GM23248 (cell line): ENCODE data around the gene C9orf153. TPM values are rescaled to one million over a fixed set of nuclear protein-coding genes. Genes with fewer than 3 reads are reported as not detected.

Source experiments
- DNase-seq: peaks from one replicate; pipeline ENCODE4 v3.0.0-alpha.2; 2015
- H2AFZ ChIP-seq: fragments of 200-600 bp; sonication (generic); 2 replicates; pipeline ENCODE4 v1.6.1; 2016; ENCODE audit warnings: antibody characterized with exemption
- H3F3A ChIP-seq: fragments of 200-600 bp; sonication (generic); 2 replicates; pipeline ENCODE4 v1.6.1; 2016; ENCODE audit warnings: mild to moderate bottlenecking, antibody characterized with exemption, mixed run types; ENCODE audit not compliant: insufficient read depth
- H3K27ac ChIP-seq: fragments of 200-600 bp; sonication (generic); 2 replicates; pipeline ENCODE4 v1.5.1; 2016; ENCODE audit warnings: mild to moderate bottlenecking
- H3K27me3 ChIP-seq: fragments of 200-600 bp; sonication (generic); replicated peaks from 2 replicates; pipeline ENCODE4 v1.6.1; 2016; ENCODE audit warnings: mild to moderate bottlenecking; ENCODE audit not compliant: insufficient read depth
- H3K36me3 ChIP-seq: fragments of 200-600 bp; sonication (generic); 2 replicates; pipeline ENCODE4 v1.6.1; 2016; ENCODE audit warnings: low read depth, mild to moderate bottlenecking
- H3K4me1 ChIP-seq: fragments of 200-600 bp; sonication (generic); 2 replicates; pipeline ENCODE4 v1.6.1; 2016; ENCODE audit warnings: mild to moderate bottlenecking; ENCODE audit not compliant: insufficient read depth
- H3K4me2 ChIP-seq: fragments of 200-600 bp; sonication (generic); one replicate; pipeline ENCODE4 v1.6.1; 2016; ENCODE audit warnings: mild to moderate bottlenecking; ENCODE audit not compliant: unreplicated experiment
- H3K4me3 ChIP-seq: fragments of 200-600 bp; sonication (generic); 2 replicates; pipeline ENCODE4 v1.5.1; 2016; ENCODE audit warnings: mild to moderate bottlenecking
- H3K79me2 ChIP-seq: fragments of 200-600 bp; sonication (generic); 2 replicates; pipeline ENCODE4 v1.6.1; 2016; ENCODE audit warnings: mild to moderate bottlenecking; ENCODE audit not compliant: insufficient read depth
- H3K9ac ChIP-seq: fragments of 200-600 bp; sonication (generic); 2 replicates; pipeline ENCODE4 v1.6.1; 2016; ENCODE audit warnings: mild to moderate bottlenecking
- H3K9me2 ChIP-seq: fragments of 200-600 bp; sonication (generic); 2 replicates; pipeline ENCODE4 v1.6.1; 2016; ENCODE audit warnings: mixed run types, mild to moderate bottlenecking, moderate library complexity; ENCODE audit not compliant: insufficient read depth
- H3K9me3 ChIP-seq: fragments of 200-600 bp; sonication (generic); one replicate; pipeline ENCODE4 v1.6.1; 2017; ENCODE audit warnings: low read depth
- H4K20me1 ChIP-seq: fragments of 200-600 bp; sonication (generic); 2 replicates; pipeline ENCODE4 v1.6.0; 2016; ENCODE audit not compliant: insufficient read depth
- EZH2 ChIP-seq: fragments of 200-600 bp; sonication (generic); IDR thresholded peaks from 2 replicates; pipeline ENCODE4 v1.6.1; 2018; ENCODE audit warnings: antibody characterized with exemption, mild to moderate bottlenecking; ENCODE audit not compliant: insufficient read depth, poor library complexity, severe bottlenecking
- EZH2phosphoT487 ChIP-seq: fragments of 200-600 bp; sonication (generic); IDR thresholded peaks from 2 replicates; pipeline ENCODE4 v1.6.1; 2018; ENCODE audit warnings: antibody characterized with exemption, moderate library complexity, mild to moderate bottlenecking, low read depth; ENCODE audit not compliant: insufficient read depth
- WGBS, 2 experiments: methylation state at CpG; one replicate each; pipeline ENCODE4 v1.1.6; 2015 to 2017; ENCODE audit warnings: low lambda C conversion rate in 2 of 2, low coverage in 1 of 2; ENCODE audit errors: missing lambda C conversion rate in 2 of 2; 5-methylcytosine and 5-hydroxymethylcytosine counted together
- in situ Hi-C: fragments of 300-500 bp; cut with MboI; formaldehyde crosslinking; loops from 2 replicates; pipeline ENCODE4 v1.15.0; 2020
- polyA plus RNA-seq: library from polyadenylated mRNA; unstranded; fragments of >200 nt; fragmentation: Nextera tagmentation; extraction: Ambion mirVana; gene quantifications from 2 replicates; pipeline ENCODE4 v1.2.1, GENCODE V29; 2016
- total RNA-seq: library from RNA; depleted of rRNA; stranded (reverse); fragments of >200 nt; shearing (Covaris generic); gene quantifications from 2 replicates; pipeline ENCODE4 v1.2.3, GENCODE V29; 2014

The C9orf153 gene
- total and polyA plus RNA-seq, 2 experiments from 2014 or later = 0.21 TPM; not detected in 1

DNA sequence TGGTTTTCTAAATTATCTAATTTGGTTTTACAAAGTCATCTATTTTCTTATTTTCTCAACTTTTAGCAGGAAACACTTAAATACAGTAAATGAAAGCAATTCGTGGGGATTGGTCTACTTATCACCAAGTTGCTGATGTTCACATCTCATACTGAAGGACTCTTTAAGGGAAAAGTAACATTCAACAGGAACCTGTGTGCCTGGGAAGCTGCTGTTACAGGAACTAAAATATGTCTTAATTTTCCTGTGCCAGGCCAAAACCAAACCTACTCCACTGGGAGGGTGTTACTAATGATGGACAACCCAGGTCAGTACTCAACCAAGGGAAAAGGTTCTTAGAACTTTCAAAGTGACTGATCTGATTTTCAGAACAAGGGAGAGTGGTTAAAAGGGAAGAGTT lies 17.6 kb upstream of the C9orf153 start:
- Histone ChIP-seq H3K36me3 (peaks cover 6% of the 10 kb centered on the region), H3K27me3 (no peaks in the 10 kb centered on the region), H3F3A (no peaks in the 10 kb centered on the region), H3K4me2 (no peak overlapping the region), H3K4me3 (no peak overlapping the region), H3K4me1 (peaks cover 6% of the 10 kb centered on the region; the same call in 1 of the 2 replicates), H3K9me3 (no peaks in the 10 kb centered on the region), H3K79me2 (peaks cover 97% of the 10 kb centered on the region), H3K9ac (no peak overlapping the region), H2AFZ (no peak overlapping the region), H3K9me2 (no peaks in the 10 kb centered on the region), H3K27ac (no peak overlapping the region), H4K20me1 (no peaks in the 10 kb centered on the region)
- 40 to 49% methylated on average over 1 of the region's 1 CpG for WGBS, 2 experiments
- no peak for DNase-seq
- TF ChIP-seq EZH2 (no peak), EZH2phosphoT487 (no peak)
- in situ Hi-C loops = no loop called here

GRCh38 chr9:86275962-86276361 lies 16.5 kb upstream of the C9orf153 start:
- H3K4me3 ChIP-seq = no peak overlapping the region
- peaks cover 5% of the 10 kb centered on the region; the same call in 1 of the 2 replicates for H3K4me1 ChIP-seq
- H3F3A ChIP-seq = no peaks in the 10 kb centered on the region
- no peaks in the 10 kb centered on the region for H4K20me1 ChIP-seq
- H3K9me3 ChIP-seq = no peaks in the 10 kb centered on the region
- H3K27me3 ChIP-seq = no peaks in the 10 kb centered on the region
- H3K4me2 ChIP-seq = no peak overlapping the region
- H2AFZ ChIP-seq = no peak overlapping the region
- H3K79me2 ChIP-seq = peaks cover 100% of the 10 kb centered on the region
- TF ChIP-seq EZH2phosphoT487 (no peak), EZH2 (no peak)
- DNase-seq = peak; percentile 17
- H3K9me2 ChIP-seq = no peaks in the 10 kb centered on the region
- peaks cover 17% of the 10 kb centered on the region for H3K36me3 ChIP-seq
- WGBS, 2 experiments = 81 to 84% methylated on average over 3 of the region's 3 CpGs
- in situ Hi-C loops = no loop called here
- no peak overlapping the region for H3K9ac ChIP-seq
- H3K27ac ChIP-seq = no peak overlapping the region

GRCh38 chr9:86274821-86275643 lies 15.6 kb upstream of the C9orf153 start:
- Histone ChIP-seq H3K4me1 (no peaks in the 10 kb centered on the region), H4K20me1 (no peaks in the 10 kb centered on the region), H2AFZ (no peak overlapping the region), H3K9me2 (no peaks in the 10 kb centered on the region), H3K9ac (no peak overlapping the region), H3K36me3 (peaks cover 17% of the 10 kb centered on the region), H3K27ac (no peak overlapping the region), H3K4me3 (no peak overlapping the region), H3K9me3 (no peaks in the 10 kb centered on the region), H3K27me3 (no peaks in the 10 kb centered on the region), H3F3A (no peaks in the 10 kb centered on the region), H3K4me2 (no peak overlapping the region), H3K79me2 (peaks cover 91% of the 10 kb centered on the region)
- in situ Hi-C loops = no loop called here
- DNase-seq = no peak
- no peak for TF ChIP-seq EZH2
- no peak for TF ChIP-seq EZH2phosphoT487
- WGBS, 2 experiments = 61 to 64% methylated on average over 7 of the region's 7 CpGs

DNA sequence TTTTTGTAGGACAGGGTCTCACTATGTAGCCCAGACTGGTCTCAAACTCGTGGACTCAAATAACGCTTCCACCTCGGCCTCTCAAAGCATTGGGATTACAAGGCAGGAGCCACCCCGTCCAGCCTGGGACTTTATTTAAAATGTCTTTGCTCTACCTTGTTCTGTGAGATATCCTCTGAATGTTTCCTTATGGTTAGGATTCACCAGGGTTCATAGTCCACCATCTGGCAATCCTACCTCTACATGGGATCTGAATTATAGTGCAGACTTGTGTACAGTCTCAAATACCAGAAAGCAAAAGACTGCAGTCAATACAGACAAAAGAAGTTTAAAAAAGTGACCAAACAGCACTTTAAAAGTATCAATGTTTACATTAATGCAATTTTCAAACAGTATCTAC lies 12.8 kb upstream of the C9orf153 start:
- H3K4me3 ChIP-seq = no peak overlapping the region
- H3F3A ChIP-seq = no peaks in the 10 kb centered on the region
- WGBS, 2 experiments = 97 to 98% methylated on average over 4 of the region's 4 CpGs
- DNase-seq = no peak
- H3K79me2 ChIP-seq = peaks cover 81% of the 10 kb centered on the region
- H3K27me3 ChIP-seq = no peaks in the 10 kb centered on the region
- in situ Hi-C loops = no loop called here
- no peak overlapping the region for H3K4me2 ChIP-seq
- peaks cover 21% of the 10 kb centered on the region for H3K36me3 ChIP-seq
- H3K9ac ChIP-seq = no peak overlapping the region
- H2AFZ ChIP-seq = no peak overlapping the region
- H4K20me1 ChIP-seq = no peaks in the 10 kb centered on the region
- no peaks in the 10 kb centered on the region for H3K4me1 ChIP-seq
- H3K9me2 ChIP-seq = no peaks in the 10 kb centered on the region
- H3K27ac ChIP-seq = no peak overlapping the region
- TF ChIP-seq EZH2phosphoT487 (no peak), EZH2 (no peak)
- H3K9me3 ChIP-seq = no peaks in the 10 kb centered on the region
